ENCODE data around the gene DNAJC28.
"Not testable (repeated sequence)": the region's sequence is repeated elsewhere in the genome, so short reads cannot be mapped to it uniquely, and the experiment has no call there.

DNAJC28 gene

GRCh38 chr21:33510826-33511225, 19.3 kb upstream of the DNAJC28 start:
- H3K27ac ChIP-seq (ENCODE audit: low read depth, low read length): no peak overlapping the region
- no peak overlapping the region for H3K9ac ChIP-seq (ENCODE audit: low read length)
- H3K4me3 ChIP-seq (ENCODE audit: low read length): no peak overlapping the region
- no peaks in the 10 kb centered on the region for H3K4me1 ChIP-seq (ENCODE audit: control insufficient read depth, insufficient read depth, low read length)
- peaks cover 8% of the 10 kb centered on the region for H3K36me3 ChIP-seq (ENCODE audit: control insufficient read depth, insufficient read depth, low read length)
- no peaks in the 10 kb centered on the region for H3K27me3 ChIP-seq (ENCODE audit: control insufficient read depth, insufficient read depth, low read length)

- H3K4me1 ChIP-seq (ENCODE audit: control insufficient read depth, insufficient read depth, low read length); H3K4me3 ChIP-seq (ENCODE audit: low read length); H3K9ac ChIP-seq (ENCODE audit: low read length); H3K27me3 ChIP-seq (ENCODE audit: control insufficient read depth, insufficient read depth, low read length); H3K27ac ChIP-seq (ENCODE audit: low read depth, low read length): not testable (repeated sequence)
- peaks cover 10% of the 10 kb centered on the region for H3K36me3 ChIP-seq (ENCODE audit: control insufficient read depth, insufficient read depth, low read length)
Measured at GRCh38 chr21:33507003-33507402, 15.5 kb upstream of the DNAJC28 start.

GRCh38 chr21:33505833-33506232, 14.3 kb upstream of the DNAJC28 start:
- H3K4me1 ChIP-seq (ENCODE audit: control insufficient read depth, insufficient read depth, low read length): no peaks in the 10 kb centered on the region
- no peak overlapping the region for H3K4me3 ChIP-seq (ENCODE audit: low read length)
- no peak overlapping the region for H3K9ac ChIP-seq (ENCODE audit: low read length)
- H3K27me3 ChIP-seq (ENCODE audit: control insufficient read depth, insufficient read depth, low read length): no peaks in the 10 kb centered on the region
- H3K36me3 ChIP-seq (ENCODE audit: control insufficient read depth, insufficient read depth, low read length): peaks cover 9% of the 10 kb centered on the region
- H3K27ac ChIP-seq (ENCODE audit: low read depth, low read length): no peak overlapping the region

GRCh38 chr21:33496345-33496744, 4.8 kb upstream of the DNAJC28 start:
- Histone ChIP-seq H3K9ac (ENCODE audit: low read length) (no peak overlapping the region), H3K4me3 (ENCODE audit: low read length) (no peak overlapping the region), H3K27me3 (ENCODE audit: control insufficient read depth, insufficient read depth, low read length) (no peaks in the 10 kb centered on the region), H3K4me1 (ENCODE audit: control insufficient read depth, insufficient read depth, low read length) (no peaks in the 10 kb centered on the region), H3K27ac (ENCODE audit: low read depth, low read length) (no peak overlapping the region), H3K36me3 (ENCODE audit: control insufficient read depth, insufficient read depth, low read length) (no peaks in the 10 kb centered on the region)

DNA sequence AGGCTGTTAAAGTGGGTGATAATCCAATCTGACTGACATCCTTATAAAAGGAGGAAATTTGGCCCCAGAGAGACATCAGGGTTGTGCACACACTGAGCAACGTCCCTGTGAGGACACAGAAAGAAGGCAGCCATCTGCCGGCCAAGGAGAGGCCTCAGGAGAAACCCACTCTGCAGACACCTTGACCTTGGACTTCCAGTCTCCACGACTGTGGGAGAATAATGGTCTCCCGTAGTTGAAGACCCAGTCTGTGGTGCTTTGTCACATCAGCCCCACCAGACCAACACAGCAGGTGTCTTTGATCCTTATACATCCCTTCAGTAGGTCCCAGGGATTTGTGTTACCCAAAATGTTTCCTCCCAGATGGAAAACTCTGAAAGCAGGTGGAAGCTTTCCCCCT, 4.2 kb upstream of the DNAJC28 start:
- H3K9ac ChIP-seq (ENCODE audit: low read length): no peak overlapping the region
- H3K27ac ChIP-seq (ENCODE audit: low read depth, low read length): no peak overlapping the region
- no peak overlapping the region for H3K4me3 ChIP-seq (ENCODE audit: low read length)
- H3K27me3 ChIP-seq (ENCODE audit: control insufficient read depth, insufficient read depth, low read length): no peaks in the 10 kb centered on the region
- H3K36me3 ChIP-seq (ENCODE audit: control insufficient read depth, insufficient read depth, low read length): no peaks in the 10 kb centered on the region
- H3K4me1 ChIP-seq (ENCODE audit: control insufficient read depth, insufficient read depth, low read length): no peaks in the 10 kb centered on the region

- Histone ChIP-seq H3K9ac (ENCODE audit: low read length) (no peak overlapping the region), H3K27ac (ENCODE audit: low read depth, low read length) (no peak overlapping the region), H3K36me3 (ENCODE audit: control insufficient read depth, insufficient read depth, low read length) (no peaks in the 10 kb centered on the region), H3K4me3 (ENCODE audit: low read length) (no peak overlapping the region), H3K4me1 (ENCODE audit: control insufficient read depth, insufficient read depth, low read length) (no peaks in the 10 kb centered on the region), H3K27me3 (ENCODE audit: control insufficient read depth, insufficient read depth, low read length) (no peaks in the 10 kb centered on the region)
Measured at GRCh38 chr21:33493756-33494155, 2.2 kb upstream of the DNAJC28 start.

GRCh38 chr21:33492571-33492970, 1.1 kb upstream of the DNAJC28 start:
- Histone ChIP-seq H3K27ac (ENCODE audit: low read depth, low read length) (no peak overlapping the region), H3K27me3 (ENCODE audit: control insufficient read depth, insufficient read depth, low read length) (no peaks in the 10 kb centered on the region), H3K4me1 (ENCODE audit: control insufficient read depth, insufficient read depth, low read length) (no peaks in the 10 kb centered on the region), H3K4me3 (ENCODE audit: low read length) (no peak overlapping the region), H3K36me3 (ENCODE audit: control insufficient read depth, insufficient read depth, low read length) (no peaks in the 10 kb centered on the region), H3K9ac (ENCODE audit: low read length) (no peak overlapping the region)

GRCh38 chr21:33490991-33491372, 534 bp downstream of the DNAJC28 start:
- peak overlapping the region; percentile 69 for H3K9ac ChIP-seq (ENCODE audit: low read length)
- no peaks in the 10 kb centered on the region for H3K4me1 ChIP-seq (ENCODE audit: control insufficient read depth, insufficient read depth, low read length)
- H3K27me3 ChIP-seq (ENCODE audit: control insufficient read depth, insufficient read depth, low read length): no peaks in the 10 kb centered on the region
- H3K4me3 ChIP-seq (ENCODE audit: low read length): peak overlapping the region; percentile 93
- peak overlapping the region; percentile 72 for H3K27ac ChIP-seq (ENCODE audit: low read depth, low read length)
- H3K36me3 ChIP-seq (ENCODE audit: control insufficient read depth, insufficient read depth, low read length): no peaks in the 10 kb centered on the region

GRCh38 chr21:33488936-33489335, 2.6 kb downstream of the DNAJC28 start:
- Histone ChIP-seq H3K9ac (ENCODE audit: low read length) (no peak overlapping the region), H3K4me1 (ENCODE audit: control insufficient read depth, insufficient read depth, low read length) (no peaks in the 10 kb centered on the region), H3K27me3 (ENCODE audit: control insufficient read depth, insufficient read depth, low read length) (no peaks in the 10 kb centered on the region), H3K36me3 (ENCODE audit: control insufficient read depth, insufficient read depth, low read length) (no peaks in the 10 kb centered on the region), H3K27ac (ENCODE audit: low read depth, low read length) (no peak overlapping the region), H3K4me3 (ENCODE audit: low read length) (no peak overlapping the region)

- Histone ChIP-seq H3K4me3 (ENCODE audit: low read length) (no peak overlapping the region), H3K9ac (ENCODE audit: low read length) (no peak overlapping the region), H3K27ac (ENCODE audit: low read depth, low read length) (no peak overlapping the region), H3K4me1 (ENCODE audit: control insufficient read depth, insufficient read depth, low read length) (no peaks in the 10 kb centered on the region), H3K36me3 (ENCODE audit: control insufficient read depth, insufficient read depth, low read length) (no peaks in the 10 kb centered on the region), H3K27me3 (ENCODE audit: control insufficient read depth, insufficient read depth, low read length) (no peaks in the 10 kb centered on the region)
Measured at GRCh38 chr21:33487996-33488395, 3.5 kb downstream of the DNAJC28 start.

DNA sequence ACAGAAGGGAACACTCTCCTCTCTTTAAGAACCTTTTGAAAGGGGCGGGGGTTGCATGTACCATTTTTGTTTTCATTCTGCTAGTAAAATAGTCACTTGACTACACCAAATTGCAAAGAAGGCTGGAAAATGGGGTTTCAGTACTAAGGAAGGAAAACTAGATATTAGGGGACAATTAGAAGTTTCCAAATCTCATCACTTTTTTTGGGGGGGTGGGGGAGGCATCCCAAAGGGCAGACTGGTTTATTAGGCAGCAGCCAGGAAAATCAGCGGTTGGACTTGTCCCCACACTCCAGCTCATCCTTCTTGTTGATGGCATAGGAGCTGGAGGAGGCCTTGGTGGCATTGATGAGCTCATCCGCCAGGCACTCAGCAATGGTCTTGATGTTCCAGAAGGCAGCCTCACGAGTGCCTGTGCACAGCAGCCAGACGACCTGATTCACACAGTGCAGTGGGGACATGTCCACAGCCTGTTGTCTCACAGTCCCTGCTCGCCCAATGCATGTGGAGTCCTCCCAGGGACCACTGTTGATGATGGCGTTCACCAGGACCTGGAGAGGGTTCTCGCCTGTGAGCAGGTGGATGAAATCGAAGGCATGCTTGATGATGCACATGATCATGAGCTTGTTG, 10.1 kb downstream of the DNAJC28 start:
- H3K27ac ChIP-seq (ENCODE audit: low read depth, low read length): no peak overlapping the region
- H3K36me3 ChIP-seq (ENCODE audit: control insufficient read depth, insufficient read depth, low read length): no peaks in the 10 kb centered on the region
- H3K27me3 ChIP-seq (ENCODE audit: control insufficient read depth, insufficient read depth, low read length): no peaks in the 10 kb centered on the region
- H3K9ac ChIP-seq (ENCODE audit: low read length): no peak overlapping the region
- H3K4me3 ChIP-seq (ENCODE audit: low read length): no peak overlapping the region
- peaks cover 5% of the 10 kb centered on the region for H3K4me1 ChIP-seq (ENCODE audit: control insufficient read depth, insufficient read depth, low read length)

DNA sequence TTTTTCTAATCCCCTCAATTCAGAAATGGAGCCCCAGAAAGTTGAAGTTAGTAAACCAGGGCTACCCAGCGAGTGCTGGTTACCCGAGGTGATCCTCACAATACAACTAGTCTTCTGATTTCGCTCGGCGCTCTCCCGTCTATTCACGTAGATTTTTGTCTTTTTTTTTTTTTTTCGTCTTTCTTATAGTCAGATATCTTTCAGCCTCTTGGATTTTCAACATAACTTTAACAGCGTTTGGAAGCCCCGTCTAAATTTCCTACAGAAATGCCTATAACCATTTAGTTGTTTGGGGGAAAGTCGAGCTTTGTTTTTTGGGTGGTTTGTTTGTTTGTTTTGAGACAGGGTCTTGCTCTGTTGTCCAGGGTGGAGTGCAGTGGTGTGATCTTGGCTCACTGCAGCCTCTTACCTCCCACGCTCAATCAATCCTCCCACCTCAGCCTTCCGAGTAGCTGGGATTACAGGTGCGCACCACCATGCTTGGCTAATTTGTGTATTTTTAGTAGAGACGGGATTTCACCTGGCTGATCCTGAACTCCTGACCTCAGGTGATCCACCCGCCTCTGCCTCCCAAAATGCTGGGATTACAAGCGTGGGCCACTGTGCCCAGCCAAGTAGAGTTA, 10.9 kb downstream of the DNAJC28 start:
- Histone ChIP-seq H3K27me3 (ENCODE audit: control insufficient read depth, insufficient read depth, low read length) (no peaks in the 10 kb centered on the region), H3K27ac (ENCODE audit: low read depth, low read length) (peak overlapping the region; percentile 88), H3K4me3 (ENCODE audit: low read length) (peak overlapping the region; percentile 77), H3K36me3 (ENCODE audit: control insufficient read depth, insufficient read depth, low read length) (no peaks in the 10 kb centered on the region), H3K4me1 (ENCODE audit: control insufficient read depth, insufficient read depth, low read length) (peaks cover 5% of the 10 kb centered on the region), H3K9ac (ENCODE audit: low read length) (peak overlapping the region; percentile 50)
